Sigmoid colon (tissue), 7 donors: ENCODE results near the gene MAPRE3. TPM values are rescaled to one million over a fixed set of nuclear protein-coding genes. Genes with fewer than 3 reads are reported as not detected.

Experiments
- DNase-seq: peaks from one replicate; pipeline ENCODE4 v3.0.0-alpha.2; 2019
- H3K27ac ChIP-seq, 4 donors: fragments of 200-600 bp; sonication (generic); one replicate each; pipeline ENCODE4 v1.5.1; 2016 to 2019; ENCODE audit warnings: mild to moderate bottlenecking in 1 of 4
- H3K27me3 ChIP-seq, 3 donors: fragments of 200-600 bp; sonication (generic); one replicate each; pipeline ENCODE4 v1.5.1; 2019; ENCODE audit warnings: mild to moderate bottlenecking in 1 of 3
- H3K36me3 ChIP-seq, 4 donors: fragments of 200-600 bp; sonication (generic); one replicate each; pipeline ENCODE4 v1.5.1; 2016 to 2019
- H3K4me1 ChIP-seq, 4 donors: fragments of 200-600 bp; sonication (generic); one replicate each; pipeline ENCODE4 v1.5.1; 2017 to 2019
- H3K4me3 ChIP-seq, 4 donors: fragments of 200-600 bp; sonication (generic); one replicate each; pipeline ENCODE4 v1.5.1; 2017 to 2019; ENCODE audit warnings: mild to moderate bottlenecking in 2 of 4, moderate library complexity in 1 of 4
- H3K9me3 ChIP-seq, 4 donors: fragments of 200-600 bp in 3 of 4; sonication (generic) in 3 of 4; one replicate each; pipeline versions ENCODE4 v1.5.1 to v1.6.1; 2013 to 2019
- CTCF ChIP-seq, 4 experiments: fragments of 450-650 bp in 3 of 4; fragments of 200-600 bp in 1 of 4; IDR thresholded peaks; one replicate each; pipeline ENCODE4 v1.5.1; 2016 to 2019; ENCODE audit warnings: antibody characterized with exemption in 4 of 4, mild to moderate bottlenecking in 3 of 4, moderate library complexity in 2 of 4
- EP300 ChIP-seq, 4 donors: sonication (generic); formaldehyde crosslinking; IDR thresholded peaks; one replicate each; pipeline ENCODE4 v1.6.1; 2017; ENCODE audit warnings: antibody characterized with exemption in 4 of 4
- POLR2A ChIP-seq, 2 donors: fragments of 450-650 bp; IDR thresholded peaks; one replicate each; pipeline ENCODE4 v1.6.1; 2016; ENCODE audit warnings: antibody characterized with exemption in 2 of 2, mild to moderate bottlenecking in 2 of 2, moderate library complexity in 2 of 2
- POLR2AphosphoS5 ChIP-seq, 4 donors: sonication (generic); formaldehyde crosslinking; IDR thresholded peaks; one replicate each; pipeline ENCODE4 v1.6.1; 2017; ENCODE audit warnings: antibody characterized with exemption in 4 of 4
- WGBS, 2 donors: extraction: QIAGEN DNeasy Blood & Tissue Kit; methylation state at CpG; one replicate each; pipeline ENCODE4 v1.1.7; 2013; 5-methylcytosine and 5-hydroxymethylcytosine counted together
- intact Hi-C: fragments of 100-400 bp; cut with DNase I; formaldehyde crosslinking; loops from one replicate; pipeline ENCODE4 v1.15.1; 2023
- polyA plus RNA-seq, 3 donors: library from polyadenylated mRNA; stranded (reverse); fragments of 200-250 nt; gene quantifications; one replicate each; pipeline ENCODE4 v1.2.3, GENCODE V29; 2013
- total RNA-seq, 4 donors: library from RNA; depleted of rRNA; stranded (reverse); fragments of >200 nt; gene quantifications; one replicate each; pipeline ENCODE4 v1.1.0, GENCODE V29; 2016
- donor health status: healthy with polysubstance abuse.
- donor health status: Bipolar disorder and iron deficiency.
- donor health status: healthy.

The MAPRE3 gene
- total and polyA plus RNA-seq, 7 donors = 5.1 to 73.3 (median 15.6) TPM

- Histone ChIP-seq H3K27ac (no peak overlapping the region), H3K4me3 (no peak overlapping the region), H3K4me1 (no peaks in the 10 kb centered on the region), H3K27me3 (no peaks in the 10 kb centered on the region), H3K9me3 (no peaks in the 10 kb centered on the region), H3K36me3 (no peaks in the 10 kb centered on the region)
- no peak for DNase-seq
- WGBS, 2 donors = 70% methylated on average over 5 of the region's 5 CpGs
- intact Hi-C loops = no loop called here
- TF ChIP-seq POLR2AphosphoS5 (IDR thresholded peaks at IDR 0.05) (no peak), POLR2A (IDR thresholded peaks at IDR 0.05) (no peak), EP300 (IDR thresholded peaks at IDR 0.05) (no peak), CTCF (IDR thresholded peaks at IDR 0.05) (no peak)
These were observed 31.5 kb downstream of the MAPRE3 start for GRCh38 chr2:27001950-27002349.

DNA sequence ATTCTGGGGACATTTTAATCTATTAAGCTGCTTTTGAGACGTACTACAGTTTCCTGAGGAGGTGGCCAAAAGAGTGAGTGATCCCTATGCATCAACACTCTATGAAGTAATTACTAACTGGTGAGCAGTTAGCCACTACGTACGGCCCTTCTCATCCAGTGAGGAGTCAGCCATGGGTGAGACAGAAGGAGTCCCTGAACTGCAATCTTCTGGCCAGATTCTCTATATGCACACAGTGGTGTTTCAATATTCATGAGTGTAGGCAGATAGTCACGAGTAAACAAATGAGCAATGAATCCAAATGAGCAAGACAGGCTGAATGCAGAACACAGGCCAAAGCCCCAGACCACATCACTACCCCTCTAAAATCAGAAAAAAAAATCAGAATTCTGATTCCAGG, 32.6 kb downstream of the MAPRE3 start:
- WGBS, 2 donors = 87 to 92% methylated on average over 4 of the region's 4 CpGs
- no peaks in the 10 kb centered on the region for H3K36me3 ChIP-seq
- H3K9me3 ChIP-seq = no peaks in the 10 kb centered on the region
- intact Hi-C loops = no loop called here
- no peak for TF ChIP-seq CTCF (IDR thresholded peaks at IDR 0.05)
- TF ChIP-seq POLR2AphosphoS5 (IDR thresholded peaks at IDR 0.05) = no peak
- TF ChIP-seq POLR2A (IDR thresholded peaks at IDR 0.05) = no peak
- H3K4me1 ChIP-seq = no peaks in the 10 kb centered on the region
- no peak for DNase-seq
- H3K27me3 ChIP-seq = no peaks in the 10 kb centered on the region
- no peak overlapping the region for H3K27ac ChIP-seq
- H3K4me3 ChIP-seq = no peak overlapping the region

DNA sequence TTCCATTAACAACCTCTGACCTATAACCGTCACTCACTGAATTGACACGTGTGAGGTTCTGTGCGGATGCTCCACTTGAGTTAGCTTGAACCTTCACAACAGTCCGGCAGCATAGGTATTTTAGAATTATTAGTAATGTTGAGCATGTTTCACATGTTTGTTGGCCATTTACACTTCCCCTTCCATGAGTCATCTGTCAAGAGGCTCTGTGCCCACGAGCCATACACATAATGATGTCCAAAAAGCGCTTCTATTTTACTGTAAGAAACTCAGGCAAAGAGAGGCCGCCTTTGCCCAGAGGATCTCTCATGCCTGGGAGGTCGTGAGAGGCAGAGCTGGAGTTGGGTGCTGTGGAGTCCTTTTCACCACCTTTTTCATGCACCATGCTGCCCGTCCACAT, 33.4 kb downstream of the MAPRE3 start:
- H3K27me3 ChIP-seq = no peaks in the 10 kb centered on the region
- 83 to 90% methylated on average over 9 of the region's 9 CpGs for WGBS, 2 donors
- H3K36me3 ChIP-seq = no peaks in the 10 kb centered on the region
- no peaks in the 10 kb centered on the region for H3K4me1 ChIP-seq
- no peak overlapping the region for H3K27ac ChIP-seq
- no peaks in the 10 kb centered on the region for H3K9me3 ChIP-seq
- no peak for DNase-seq
- intact Hi-C loops = no loop called here
- no peak for TF ChIP-seq POLR2A (IDR thresholded peaks at IDR 0.05)
- TF ChIP-seq POLR2AphosphoS5 (IDR thresholded peaks at IDR 0.05) = no peak
- no peak for TF ChIP-seq CTCF (IDR thresholded peaks at IDR 0.05)
- TF ChIP-seq EP300 (IDR thresholded peaks at IDR 0.05) = no peak
- no peak overlapping the region for H3K4me3 ChIP-seq

GRCh38 chr2:27006602-27007415, 36.4 kb downstream of the MAPRE3 start:
- H3K27ac ChIP-seq = no peak overlapping the region
- H3K4me1 ChIP-seq = peaks cover 0 to 3% (median 0%) of the 10 kb centered on the region in 4 donors
- intact Hi-C loops = no loop called here
- H3K9me3 ChIP-seq = no peaks in the 10 kb centered on the region
- no peaks in the 10 kb centered on the region for H3K36me3 ChIP-seq
- H3K27me3 ChIP-seq = no peaks in the 10 kb centered on the region
- 82 to 84% methylated on average over 6 of the region's 6 CpGs for WGBS, 2 donors
- no peak overlapping the region for H3K4me3 ChIP-seq
- DNase-seq = no peak
- TF ChIP-seq POLR2AphosphoS5 (IDR thresholded peaks at IDR 0.05) (no peak), CTCF (IDR thresholded peaks at IDR 0.05) (no peak), POLR2A (IDR thresholded peaks at IDR 0.05) (no peak), EP300 (IDR thresholded peaks at IDR 0.05) (no peak)
